SU-DHL-6 (cell line): Measurements from ENCODE around the gene SGK2.

Experiments
- H2AFZ ChIP-seq: fragments of 200-600 bp; sonication (generic); 2 replicates; pipeline ENCODE4 v1.6.1; 2014; ENCODE audit warnings: low read depth, mild to moderate bottlenecking, moderate library complexity, mixed read lengths, antibody characterized with exemption, low read length; ENCODE audit not compliant: severe bottlenecking
- H3F3A ChIP-seq: fragments of 200-600 bp; shearing (Covaris generic); 2 replicates; pipeline ENCODE4 v1.6.0; 2016; ENCODE audit warnings: antibody characterized with exemption, mild to moderate bottlenecking; ENCODE audit not compliant: insufficient read depth
- H3K27ac ChIP-seq: fragments of 200-600 bp; sonication (generic); 2 replicates; pipeline ENCODE4 v1.5.1; 2016; ENCODE audit warnings: low read depth, mild to moderate bottlenecking, low read length, moderate library complexity, mixed read lengths
- H3K27me3 ChIP-seq: fragments of 200-600 bp; sonication (generic), shearing (Covaris generic); 2 replicates; pipeline ENCODE4 v1.6.0; 2014; ENCODE audit warnings: mild to moderate bottlenecking, low read length
- H3K36me3 ChIP-seq: fragments of 200-600 bp; sonication (generic); 2 replicates; pipeline ENCODE4 v1.6.1; 2014; ENCODE audit warnings: mild to moderate bottlenecking, low read length, mixed read lengths
- H3K4me2 ChIP-seq: fragments of 300-600, 200-600 bp; shearing (Covaris generic), sonication (generic); 2 replicates; pipeline ENCODE4 v1.6.0; 2014; ENCODE audit warnings: low read length, low read depth, mild to moderate bottlenecking; ENCODE audit not compliant: poor library complexity, severe bottlenecking
- H3K4me3 ChIP-seq: fragments of 200-600 bp; sonication (generic); 2 replicates; pipeline ENCODE4 v1.5.1; 2014; ENCODE audit warnings: antibody characterized with exemption, low read length, mild to moderate bottlenecking, mixed read lengths; ENCODE audit not compliant: insufficient read depth, poor library complexity, severe bottlenecking
- H3K79me2 ChIP-seq: fragments of 200-600 bp; sonication (generic); 2 replicates; pipeline ENCODE4 v1.6.1; 2014; ENCODE audit warnings: mild to moderate bottlenecking, low read length, moderate library complexity; ENCODE audit not compliant: insufficient read depth
- H3K9ac ChIP-seq: fragments of 200-600 bp; sonication (generic); 2 replicates; pipeline ENCODE4 v1.7.0; 2014; ENCODE audit warnings: mild to moderate bottlenecking, low read length
- H3K9me2 ChIP-seq: fragments of 200-600 bp; sonication (generic); replicated peaks from 2 replicates; pipeline ENCODE4 v1.6.1; 2014; ENCODE audit warnings: low read length; ENCODE audit not compliant: insufficient read depth
- H3K9me3 ChIP-seq: fragments of 200-600 bp; sonication (generic); 2 replicates; pipeline ENCODE4 v1.6.1; 2014; ENCODE audit warnings: low read length, mixed read lengths; ENCODE audit not compliant: insufficient read depth
- H4K20me1 ChIP-seq: fragments of 200-600 bp; sonication (generic); 2 replicates; pipeline ENCODE4 v1.6.1; 2014; ENCODE audit warnings: low read depth, mild to moderate bottlenecking, antibody characterized with exemption, low read length, moderate library complexity, mixed read lengths
- EZH2phosphoT487 ChIP-seq: fragments of 200-600 bp; sonication (generic), shearing (Covaris generic); conservative IDR thresholded peaks from 2 replicates; pipeline ENCODE4 v1.6.1; 2018; ENCODE audit warnings: mild to moderate bottlenecking, antibody characterized with exemption, low read length, moderate library complexity, mixed read lengths
- TF ChIP-seq, protein P1 (sequence below): fragments of 200-600 bp; sonication (generic); IDR thresholded peaks from one replicate; pipeline ENCODE4 v1.5.1; 2017; ENCODE audit warnings: antibody characterized with exemption, mild to moderate bottlenecking, low read length, moderate library complexity; ENCODE audit not compliant: insufficient read depth, poor library complexity, severe bottlenecking

SGK2 gene

DNA sequence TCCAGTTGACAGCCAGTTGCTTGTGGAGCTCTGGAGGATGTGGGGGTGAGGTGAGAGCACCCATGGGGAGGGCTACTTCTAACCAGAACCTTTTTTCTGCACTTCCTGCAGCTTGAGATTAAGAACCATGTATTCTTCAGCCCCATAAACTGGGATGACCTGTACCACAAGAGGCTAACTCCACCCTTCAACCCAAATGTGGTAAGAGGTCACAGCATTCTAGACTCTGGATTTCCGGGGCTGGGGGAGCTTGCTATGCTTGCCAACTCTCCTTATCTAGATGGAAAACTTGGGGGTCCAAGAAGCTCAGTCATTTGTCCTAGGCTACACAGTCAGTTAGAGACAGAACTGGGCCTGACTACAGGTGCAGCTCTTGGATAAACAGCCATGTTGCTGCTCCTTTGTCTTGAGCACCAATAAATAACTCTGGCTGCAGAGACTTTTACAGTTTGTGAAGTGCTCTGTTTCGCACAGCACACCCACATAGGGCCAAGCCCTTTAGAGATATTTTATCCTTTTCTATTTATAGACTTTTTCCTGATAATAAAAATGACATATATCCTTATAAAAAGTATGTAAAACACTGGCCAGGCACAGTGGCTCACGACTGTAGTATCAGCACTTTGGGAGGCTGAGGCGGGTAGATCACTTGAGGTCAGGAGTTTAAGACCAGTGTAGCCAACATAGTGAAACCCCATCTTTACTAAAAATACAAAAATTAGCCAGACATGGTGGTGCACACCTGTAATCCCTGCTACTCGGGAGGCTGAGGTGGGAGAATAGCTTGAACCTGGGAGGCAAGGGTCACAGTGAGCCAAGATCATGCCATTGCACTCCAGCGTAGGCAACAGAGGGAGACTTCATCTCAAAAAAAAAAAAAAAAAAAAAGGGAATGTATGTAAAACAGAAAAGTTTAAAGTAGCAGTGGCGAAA, 21.3 kb downstream of the SGK2 start:
- Histone ChIP-seq H3K36me3 (no peaks in the 10 kb centered on the region), H3K4me3 (no peak overlapping the region), H3K9me2 (no peaks in the 10 kb centered on the region), H3K27me3 (no peaks in the 10 kb centered on the region), H3K9ac (no peak overlapping the region), H3F3A (no peaks in the 10 kb centered on the region), H3K79me2 (no peaks in the 10 kb centered on the region), H3K27ac (no peak overlapping the region), H4K20me1 (no peaks in the 10 kb centered on the region), H3K9me3 (no peaks in the 10 kb centered on the region), H3K4me2 (no peak overlapping the region), H2AFZ (no peak overlapping the region)
- TF ChIP-seq, protein P1, sequence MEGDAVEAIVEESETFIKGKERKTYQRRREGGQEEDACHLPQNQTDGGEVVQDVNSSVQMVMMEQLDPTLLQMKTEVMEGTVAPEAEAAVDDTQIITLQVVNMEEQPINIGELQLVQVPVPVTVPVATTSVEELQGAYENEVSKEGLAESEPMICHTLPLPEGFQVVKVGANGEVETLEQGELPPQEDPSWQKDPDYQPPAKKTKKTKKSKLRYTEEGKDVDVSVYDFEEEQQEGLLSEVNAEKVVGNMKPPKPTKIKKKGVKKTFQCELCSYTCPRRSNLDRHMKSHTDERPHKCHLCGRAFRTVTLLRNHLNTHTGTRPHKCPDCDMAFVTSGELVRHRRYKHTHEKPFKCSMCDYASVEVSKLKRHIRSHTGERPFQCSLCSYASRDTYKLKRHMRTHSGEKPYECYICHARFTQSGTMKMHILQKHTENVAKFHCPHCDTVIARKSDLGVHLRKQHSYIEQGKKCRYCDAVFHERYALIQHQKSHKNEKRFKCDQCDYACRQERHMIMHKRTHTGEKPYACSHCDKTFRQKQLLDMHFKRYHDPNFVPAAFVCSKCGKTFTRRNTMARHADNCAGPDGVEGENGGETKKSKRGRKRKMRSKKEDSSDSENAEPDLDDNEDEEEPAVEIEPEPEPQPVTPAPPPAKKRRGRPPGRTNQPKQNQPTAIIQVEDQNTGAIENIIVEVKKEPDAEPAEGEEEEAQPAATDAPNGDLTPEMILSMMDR: no peak
- TF ChIP-seq EZH2phosphoT487: no peak

DNA sequence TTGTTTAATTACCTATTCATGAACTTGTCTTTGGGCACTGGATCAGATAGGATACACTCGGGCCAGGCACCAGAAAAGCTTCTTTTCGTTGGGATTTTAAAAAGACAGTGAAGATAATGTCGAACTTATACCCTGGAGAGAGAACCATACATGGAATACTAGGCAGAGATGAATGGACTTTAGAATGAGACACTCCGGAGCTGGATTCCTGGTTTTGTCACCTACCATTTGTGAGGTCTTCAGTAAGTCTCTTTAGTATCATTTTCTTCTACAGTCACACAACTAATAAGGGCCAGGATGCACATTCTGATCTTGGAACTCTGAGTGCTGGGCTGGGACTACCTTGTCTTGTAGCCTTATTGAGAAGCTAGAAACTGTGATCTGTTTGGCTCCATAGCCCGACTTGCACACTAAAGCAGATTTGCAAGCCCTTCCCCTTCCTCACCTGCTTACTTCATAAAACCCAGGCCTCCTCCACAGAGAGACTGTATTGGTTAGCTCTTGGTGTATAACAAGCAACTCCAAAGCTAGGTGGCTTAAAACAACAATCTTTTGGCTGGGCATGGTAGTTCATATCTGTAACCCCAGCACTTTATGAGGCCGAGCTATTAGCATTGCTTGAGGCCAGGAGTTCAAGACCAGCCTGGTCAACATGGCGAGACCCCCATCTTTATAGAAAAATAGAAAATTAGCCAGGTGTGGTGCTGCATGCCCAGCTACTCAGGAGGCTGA, 24.5 kb downstream of the SGK2 start:
- H3K4me3 ChIP-seq: no peak overlapping the region
- H3K36me3 ChIP-seq: no peaks in the 10 kb centered on the region

DNA sequence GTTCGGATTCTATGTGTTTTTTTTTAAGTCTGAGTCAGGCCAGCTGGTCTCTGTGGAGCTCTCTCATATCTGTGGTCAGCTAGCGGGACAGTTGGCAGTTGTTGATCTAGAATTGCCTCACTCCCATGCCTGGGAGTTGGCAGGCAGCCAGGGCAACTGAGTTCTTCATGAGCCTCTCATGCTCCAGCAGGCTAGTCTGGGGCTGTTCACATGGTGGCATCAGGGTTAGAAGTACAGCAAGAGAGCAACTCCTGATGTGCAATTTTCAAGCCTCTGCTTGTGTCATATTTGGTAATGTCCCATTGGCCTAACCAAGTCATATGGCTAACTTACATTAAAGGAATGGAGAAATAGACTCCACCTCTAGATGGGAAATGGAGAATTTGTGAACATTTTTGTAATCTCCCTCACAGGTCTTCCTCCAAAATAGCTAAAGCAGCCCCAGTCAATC, 25.2 kb downstream of the SGK2 start:
- H3K79me2 ChIP-seq: no peaks in the 10 kb centered on the region
- no peaks in the 10 kb centered on the region for H3F3A ChIP-seq
- no peaks in the 10 kb centered on the region for H3K9me3 ChIP-seq
- no peaks in the 10 kb centered on the region for H4K20me1 ChIP-seq
- no peak overlapping the region for H3K4me2 ChIP-seq
- no peaks in the 10 kb centered on the region for H3K36me3 ChIP-seq
- no peak for TF ChIP-seq EZH2phosphoT487
- TF ChIP-seq, protein P1: no peak
- H3K9ac ChIP-seq: no peak overlapping the region
- no peaks in the 10 kb centered on the region for H3K9me2 ChIP-seq
- no peak overlapping the region for H2AFZ ChIP-seq
- H3K27ac ChIP-seq: no peak overlapping the region
- no peaks in the 10 kb centered on the region for H3K27me3 ChIP-seq
- H3K4me3 ChIP-seq: no peak overlapping the region

More for the DNA sequence above, 24.5 kb downstream of the SGK2 start:
- no peaks in the 10 kb centered on the region for H4K20me1 ChIP-seq
- H3K4me2 ChIP-seq: no peak overlapping the region
- H3F3A ChIP-seq: no peaks in the 10 kb centered on the region
- TF ChIP-seq, protein P1: no peak
- no peak for TF ChIP-seq EZH2phosphoT487
- H3K79me2 ChIP-seq: no peaks in the 10 kb centered on the region
- H3K27me3 ChIP-seq: no peaks in the 10 kb centered on the region
- no peak overlapping the region for H2AFZ ChIP-seq
- H3K9me2 ChIP-seq: no peaks in the 10 kb centered on the region
- no peaks in the 10 kb centered on the region for H3K9me3 ChIP-seq
- no peak overlapping the region for H3K9ac ChIP-seq
- no peak overlapping the region for H3K27ac ChIP-seq
